OCI-LY1 (cell line): Measurements from ENCODE around the gene RCN2.

Source experiments
- CTCF ChIP-seq: fragments of 200-600 bp; sonication (generic), shearing (Covaris generic); IDR thresholded peaks from 2 replicates; pipeline ENCODE4 v1.5.1; 2017; ENCODE audit warnings: mild to moderate bottlenecking, antibody characterized with exemption, low read length, moderate library complexity, mixed read lengths
- EZH2 ChIP-seq: fragments of 200-600 bp; sonication (generic), shearing (Covaris generic); IDR thresholded peaks from 2 replicates; pipeline ENCODE4 v1.8.0; 2017; ENCODE audit warnings: borderline replicate concordance, mixed run types, mild to moderate bottlenecking, antibody characterized with exemption, low read length, moderate library complexity, mixed read lengths

GRCh38 chr15:76929011-76929760, 2.4 kb upstream of the RCN2 start:
- TF ChIP-seq CTCF = no peak
- TF ChIP-seq EZH2 = no peak
